HFFc6 (cell line): Measurements from ENCODE around the gene ISM2. TPM values are rescaled to one million over a fixed set of nuclear protein-coding genes. Genes with fewer than 3 reads are reported as not detected.
"Not testable (repeated sequence)": the region's sequence is repeated elsewhere in the genome, so short reads cannot be mapped to it uniquely, and the experiment has no call there.

Source experiments
- DNase-seq: peaks from one replicate; pipeline ENCODE4 v3.0.0-alpha.2; 2018
- H3K27ac Mint-ChIP-seq: 2 replicates; pipeline ENCODE4 v1.8.0; 2020; ENCODE audit warnings: mild to moderate bottlenecking, mixed read lengths
- H3K27me3 Mint-ChIP-seq: 2 replicates; pipeline ENCODE4 v1.8.0; 2021; ENCODE audit warnings: mild to moderate bottlenecking, moderate library complexity, mixed read lengths; ENCODE audit not compliant: insufficient read depth
- H3K36me3 Mint-ChIP-seq: 2 replicates; pipeline ENCODE4 v1.8.0; 2021; ENCODE audit warnings: low read depth, mixed read lengths
- H3K4me1 Mint-ChIP-seq: 2 replicates; pipeline ENCODE4 v1.8.0; 2020; ENCODE audit warnings: low read depth, mixed read lengths
- H3K4me3 Mint-ChIP-seq: 2 replicates; pipeline ENCODE4 v1.8.0; 2020; ENCODE audit warnings: mild to moderate bottlenecking, moderate library complexity, mixed read lengths
- H3K9me3 Mint-ChIP-seq: 2 replicates; pipeline ENCODE4 v1.8.0; 2020; ENCODE audit warnings: mild to moderate bottlenecking, mixed read lengths
- long read RNA-seq: library from polyadenylated mRNA; unstranded; transcript quantifications from one replicate; pipeline ENCODE4 v2.0.0, GENCODE V29; 2019
- total RNA-seq, 6 experiments: library from RNA; stranded (reverse); fragmentation: NEBNext Ultra II Directional; extraction: Animal tissue kit (Norgen Biotek cat#: 25700); gene quantifications; 2 replicates in 1 of 6; 3 replicates in 5 of 6; pipeline ENCODE4 v1.2.3, GENCODE V29; 2021
- TF ChIP-seq, protein P1 (sequence below): fragments of 200-600 bp; sonication (generic); IDR thresholded peaks from 2 replicates; pipeline ENCODE4 v1.5.0; 2021; ENCODE audit warnings: antibody characterized with exemption, mild to moderate bottlenecking

Gene ISM2
- under 1 TPM in 1 of 6 experiments, not detected in 5; 0.10 TPM for total RNA-seq
- long read RNA-seq: 0 reads

GRCh38 chr14:77498120-77498979 is at the start of gene ISM2:
TSS of gene ISM2 (minus strand) at chr14:77498816. CDS start at chr14:77498793, 23 bp downstream.
- TF ChIP-seq, protein P1, sequence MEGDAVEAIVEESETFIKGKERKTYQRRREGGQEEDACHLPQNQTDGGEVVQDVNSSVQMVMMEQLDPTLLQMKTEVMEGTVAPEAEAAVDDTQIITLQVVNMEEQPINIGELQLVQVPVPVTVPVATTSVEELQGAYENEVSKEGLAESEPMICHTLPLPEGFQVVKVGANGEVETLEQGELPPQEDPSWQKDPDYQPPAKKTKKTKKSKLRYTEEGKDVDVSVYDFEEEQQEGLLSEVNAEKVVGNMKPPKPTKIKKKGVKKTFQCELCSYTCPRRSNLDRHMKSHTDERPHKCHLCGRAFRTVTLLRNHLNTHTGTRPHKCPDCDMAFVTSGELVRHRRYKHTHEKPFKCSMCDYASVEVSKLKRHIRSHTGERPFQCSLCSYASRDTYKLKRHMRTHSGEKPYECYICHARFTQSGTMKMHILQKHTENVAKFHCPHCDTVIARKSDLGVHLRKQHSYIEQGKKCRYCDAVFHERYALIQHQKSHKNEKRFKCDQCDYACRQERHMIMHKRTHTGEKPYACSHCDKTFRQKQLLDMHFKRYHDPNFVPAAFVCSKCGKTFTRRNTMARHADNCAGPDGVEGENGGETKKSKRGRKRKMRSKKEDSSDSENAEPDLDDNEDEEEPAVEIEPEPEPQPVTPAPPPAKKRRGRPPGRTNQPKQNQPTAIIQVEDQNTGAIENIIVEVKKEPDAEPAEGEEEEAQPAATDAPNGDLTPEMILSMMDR: no peak

GRCh38 chr14:77547512-77548180 is 49.0 kb upstream of the ISM2 start:
- Mint-ChIP-seq H3K4me1 (peaks cover 23% of the 10 kb centered on the region), H3K9me3 (no peaks in the 10 kb centered on the region), H3K27ac (no peak overlapping the region), H3K27me3 (peaks cover 5% of the 10 kb centered on the region), H3K36me3 (peaks cover 45% of the 10 kb centered on the region), H3K4me3 (no peak overlapping the region)
- TF ChIP-seq, protein P1: peak; percentile 57
- no peak for DNase-seq

More at GRCh38 chr14:77498120-77498979, at the start of gene ISM2:
- no peaks in the 10 kb centered on the region for H3K4me1 Mint-ChIP-seq
- peak within 1 kb of the TSS; percentile 47 for H3K4me3 Mint-ChIP-seq
- DNase-seq: no peak
- H3K27me3 Mint-ChIP-seq: peaks cover 23% of the 10 kb centered on the region
- peaks cover 4% of the 10 kb centered on the region for H3K36me3 Mint-ChIP-seq
- peaks cover 2% of the 10 kb centered on the region; the same call in 1 of the 2 replicates for H3K9me3 Mint-ChIP-seq
- no peak within 1 kb of the TSS for H3K27ac Mint-ChIP-seq

- H3K27me3 Mint-ChIP-seq, H3K4me3 Mint-ChIP-seq, H3K27ac Mint-ChIP-seq, DNase-seq, H3K9me3 Mint-ChIP-seq: not testable (repeated sequence)
- peaks cover 40% of the 10 kb centered on the region for H3K36me3 Mint-ChIP-seq
- peaks cover 27% of the 10 kb centered on the region for H3K4me1 Mint-ChIP-seq
These were observed 46.6 kb upstream of the ISM2 start for GRCh38 chr14:77545171-77545570.

DNA sequence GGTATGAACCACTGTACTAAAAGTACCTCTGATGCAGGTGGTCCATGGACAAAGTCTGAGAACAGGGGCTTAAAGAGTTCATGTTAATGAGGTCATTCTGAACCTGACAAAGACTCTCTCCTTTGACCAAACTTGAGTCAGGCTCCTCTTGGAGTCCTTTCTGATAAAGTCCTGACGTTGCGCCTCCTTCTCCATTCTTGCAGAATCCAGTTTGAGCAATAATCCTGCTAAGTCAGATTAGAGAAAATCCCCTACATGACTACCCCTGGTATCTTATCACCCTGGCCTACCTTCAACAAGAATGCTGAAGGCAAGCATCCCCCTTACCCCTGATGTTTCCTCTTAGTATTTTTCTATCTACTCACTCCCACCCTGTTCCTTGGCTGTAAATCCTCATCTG is 46.0 kb upstream of the ISM2 start:
- H3K27me3 Mint-ChIP-seq: no peaks in the 10 kb centered on the region; the same call in 1 of the 2 replicates
- peaks cover 34% of the 10 kb centered on the region for H3K36me3 Mint-ChIP-seq

GRCh38 chr14:77543637-77544334 is 45.2 kb upstream of the ISM2 start:
- Mint-ChIP-seq H3K27ac (peak overlapping the region; percentile 1; the same call in 1 of the 2 replicates), H3K4me3 (no peak overlapping the region), H3K36me3 (peaks cover 27% of the 10 kb centered on the region), H3K4me1 (peaks cover 16% of the 10 kb centered on the region), H3K9me3 (no peaks in the 10 kb centered on the region), H3K27me3 (no peaks in the 10 kb centered on the region)
- TF ChIP-seq, protein P1: no peak
- DNase-seq: no peak

More for the DNA sequence above, 46.0 kb upstream of the ISM2 start:
- Mint-ChIP-seq H3K4me1 (peaks cover 21% of the 10 kb centered on the region), H3K27ac (peak overlapping the region; percentile 5; the same call in 1 of the 2 replicates), H3K4me3 (no peak overlapping the region), H3K9me3 (no peaks in the 10 kb centered on the region)
- DNase-seq: no peak
- TF ChIP-seq, protein P1: no peak
